ELF-1 (cell line): ENCODE results near the gene SMARCB1.

ENCODE experiments used
- DNase-seq: peaks from one replicate; pipeline ENCODE4 v3.0.0-alpha.2; 2016; ENCODE audit warnings: low read depth, low spot score

Gene SMARCB1

DNA sequence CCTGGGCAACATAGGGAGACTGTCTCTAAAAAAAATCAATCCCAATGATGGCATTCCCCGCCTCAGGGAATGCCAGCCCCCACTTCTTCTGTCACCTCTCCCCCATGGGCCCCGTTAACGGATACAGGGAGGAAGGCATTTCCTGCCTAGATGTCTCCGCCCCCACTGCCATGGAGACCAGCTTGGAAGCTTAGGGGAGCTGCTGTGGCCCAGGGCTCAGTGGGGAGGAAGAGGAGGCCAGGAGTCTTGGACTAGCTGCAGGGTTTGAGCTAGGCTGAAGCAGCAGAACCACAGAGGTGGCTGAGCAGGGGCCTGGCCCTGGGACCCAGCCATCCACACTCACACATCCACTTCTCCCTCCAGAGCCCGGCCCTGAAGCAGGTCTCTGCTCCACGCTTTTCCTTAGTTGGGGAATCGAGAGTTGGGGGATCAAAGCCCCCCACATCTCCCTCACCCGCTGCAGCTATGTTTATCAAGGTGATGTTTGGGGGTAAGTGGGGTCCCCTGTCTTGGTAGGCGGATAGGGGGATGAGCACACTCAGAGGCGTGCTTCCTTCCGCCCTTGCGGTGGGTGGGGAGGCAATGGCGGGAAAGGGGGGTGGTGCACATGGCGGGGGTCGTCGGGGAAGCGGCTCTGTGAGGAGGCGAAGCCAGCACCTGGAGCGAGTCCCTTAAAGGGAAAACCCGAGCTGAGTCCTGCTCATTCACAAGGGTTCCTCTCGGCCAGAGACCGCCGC, 23.8 kb upstream of the SMARCB1 start, which contains the start of gene C22orf15:
Gene C22orf15 (plus strand): TSS at position 149 of the 737 bp plus-strand sequence. CDS start 317 bp downstream, at position 466.
- DNase-seq = no peak

GRCh38 chr22:23763579-23763945, 23.2 kb upstream of the SMARCB1 start:
- no peak for DNase-seq

DNA sequence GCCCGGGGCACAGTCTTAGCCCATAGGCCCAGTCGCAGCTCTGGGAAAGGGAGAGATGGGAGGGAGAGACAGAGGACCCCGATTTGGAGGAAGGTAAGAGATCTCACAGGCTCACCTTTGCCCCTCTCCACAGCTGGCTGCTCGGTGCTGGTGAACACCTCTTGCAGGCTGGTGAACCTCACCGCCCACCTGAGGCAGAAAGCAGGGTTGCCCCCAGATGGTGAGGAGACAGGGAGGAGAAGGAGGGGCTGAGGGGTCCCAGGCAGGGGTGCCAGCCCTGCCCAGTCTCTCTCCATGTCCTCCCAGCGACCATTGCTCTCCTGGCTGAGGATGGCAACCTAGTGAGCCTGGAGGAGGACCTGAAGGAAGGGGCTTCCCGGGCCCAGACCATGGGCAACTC, 22.8 kb upstream of the SMARCB1 start:
- no peak for DNase-seq

DNA sequence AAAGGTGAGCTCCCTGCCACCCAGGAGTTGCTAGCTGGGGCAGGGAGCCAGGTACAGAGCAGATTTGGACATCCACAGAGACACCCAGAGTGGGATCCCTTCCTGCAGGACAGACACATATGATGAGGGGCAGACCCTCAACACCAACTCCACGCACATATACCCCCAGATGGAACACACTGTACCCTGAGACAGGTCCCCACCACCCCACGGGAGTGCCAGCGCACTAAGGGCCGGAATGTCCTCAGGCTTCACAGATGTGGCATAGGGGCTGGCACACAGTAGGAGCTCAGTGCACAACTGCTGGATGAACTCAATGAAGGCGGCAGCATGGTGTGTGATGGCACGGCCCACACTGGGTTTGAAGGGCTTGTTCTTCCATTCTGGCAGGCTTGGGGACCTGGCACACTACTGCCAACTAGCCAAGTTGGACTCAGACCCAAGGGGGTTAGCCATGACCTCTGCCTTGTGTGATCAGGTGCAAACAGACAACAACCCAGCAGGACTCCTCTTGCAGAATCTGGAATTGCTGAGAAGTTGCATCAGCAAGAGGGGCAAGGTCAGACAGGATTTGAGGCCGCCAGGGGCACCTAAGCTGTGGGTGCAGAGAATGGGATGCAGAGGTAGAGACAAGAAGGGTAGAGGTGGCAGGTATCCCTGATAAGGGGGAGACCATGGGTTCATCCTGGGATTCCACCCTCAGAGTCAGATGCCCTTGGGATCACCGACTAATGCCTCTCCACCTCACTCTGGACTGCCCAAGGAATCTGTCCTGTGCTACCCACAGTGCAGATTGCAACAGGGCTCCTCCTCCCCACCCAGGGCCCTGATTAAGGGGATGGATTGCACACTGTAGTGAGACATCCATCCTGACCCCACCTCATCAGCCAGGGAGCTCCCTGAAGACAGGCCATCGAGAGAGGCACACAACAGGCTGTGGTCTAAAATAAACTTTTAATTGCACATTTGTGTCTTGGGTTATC, 21.6 kb upstream of the SMARCB1 start:
- no peak for DNase-seq

GRCh38 chr22:23767303-23767672, 19.5 kb upstream of the SMARCB1 start:
- DNase-seq = no peak

GRCh38 chr22:23767673-23768548, 18.9 kb upstream of the SMARCB1 start, which contains the start of gene CHCHD10:
Gene CHCHD10, minus strand, starts transcription at chr22:23767972. Its CDS starts 98 bp downstream, at chr22:23767874.
- peak; percentile 92 for DNase-seq

DNA sequence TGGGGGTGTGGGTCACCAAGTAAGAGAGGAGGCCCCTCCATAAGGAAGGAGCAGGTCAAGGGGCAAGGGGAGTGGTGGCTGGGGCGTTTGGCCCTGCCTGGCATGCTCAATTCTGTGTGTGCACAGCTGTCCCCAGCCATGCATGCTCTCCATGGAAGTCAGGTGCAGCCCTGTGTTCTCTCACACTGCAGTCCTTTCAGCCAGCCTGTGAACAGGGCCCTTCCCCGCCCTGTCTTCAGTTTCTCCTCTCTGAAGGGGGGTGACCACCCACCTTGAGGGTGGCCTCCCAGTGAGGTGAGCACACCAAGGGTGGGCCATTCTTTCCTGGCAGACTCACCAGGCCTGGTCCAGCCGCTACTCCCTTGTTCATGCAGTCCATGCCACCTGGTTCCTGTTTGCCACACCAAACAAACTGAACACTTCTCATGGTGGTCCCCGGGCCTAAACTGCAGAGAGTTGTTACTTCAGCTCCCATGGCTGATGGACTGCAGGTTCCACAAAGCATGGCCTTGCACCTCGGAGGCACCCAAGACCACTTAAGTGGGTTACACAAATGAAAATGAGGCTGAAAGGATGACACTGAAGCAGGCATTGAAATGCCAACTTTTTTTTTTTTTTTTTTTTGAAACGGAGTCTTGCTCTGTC, 17.3 kb upstream of the SMARCB1 start:
- DNase-seq = no peak

DNA sequence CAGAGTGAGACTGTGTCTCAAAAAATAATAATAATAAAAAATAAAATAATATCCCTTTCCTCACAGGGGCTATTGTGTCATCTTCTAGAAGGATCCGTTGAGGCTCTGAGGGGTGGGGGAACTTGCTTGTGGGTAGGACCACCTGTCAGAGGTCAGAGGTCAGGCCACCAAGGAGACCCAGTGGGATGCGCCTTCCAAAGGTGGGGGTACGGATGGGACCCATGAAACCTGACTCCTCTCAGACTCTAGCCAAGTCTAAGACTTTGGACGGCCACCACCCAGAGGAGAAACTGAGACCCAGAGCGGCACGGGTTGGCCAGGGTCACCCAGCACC, 14.5 kb upstream of the SMARCB1 start:
- no peak for DNase-seq

- DNase-seq = no peak
These were observed 13.9 kb upstream of the SMARCB1 start, which contains the start of gene MMP11 for GRCh38 chr22:23772649-23773473. Gene MMP11, plus strand, starts transcription at chr22:23772849. Its CDS starts 22 bp downstream, at chr22:23772871.

DNA sequence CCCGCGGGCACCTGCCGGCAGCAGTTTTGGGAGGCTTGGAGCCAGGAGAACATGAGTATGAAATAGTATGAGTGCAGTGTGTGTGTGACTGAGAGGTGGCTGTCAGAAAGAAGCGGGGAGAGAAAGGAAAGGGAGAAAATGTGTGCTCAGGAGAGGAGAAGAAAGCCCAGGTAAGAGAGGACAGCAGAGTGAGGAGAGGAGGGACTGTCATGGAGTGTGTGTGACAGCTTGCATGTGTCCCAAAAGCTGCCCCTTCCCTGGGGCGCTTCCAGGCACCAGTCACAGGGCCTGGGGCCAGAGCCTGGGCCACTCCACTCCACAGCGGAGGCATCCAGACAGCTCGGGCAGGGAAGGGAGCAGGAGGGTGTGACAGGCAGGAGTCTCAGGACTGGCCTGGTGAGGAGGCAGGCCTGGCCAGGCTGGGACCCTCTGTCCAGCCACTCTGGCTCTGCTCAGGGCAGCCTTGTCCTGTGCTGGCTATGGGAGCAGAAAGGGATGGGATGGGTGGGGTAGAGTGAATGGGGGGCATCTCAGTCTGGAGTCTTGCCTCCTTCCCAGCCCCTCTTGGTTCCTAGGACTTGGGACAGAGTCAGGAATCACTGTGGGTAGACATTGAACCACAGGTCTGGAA, 13.2 kb upstream of the SMARCB1 start:
- DNase-seq = peak; percentile 49

- no peak for DNase-seq
These were observed 12.4 kb upstream of the SMARCB1 start for GRCh38 chr22:23774114-23774921.

DNA sequence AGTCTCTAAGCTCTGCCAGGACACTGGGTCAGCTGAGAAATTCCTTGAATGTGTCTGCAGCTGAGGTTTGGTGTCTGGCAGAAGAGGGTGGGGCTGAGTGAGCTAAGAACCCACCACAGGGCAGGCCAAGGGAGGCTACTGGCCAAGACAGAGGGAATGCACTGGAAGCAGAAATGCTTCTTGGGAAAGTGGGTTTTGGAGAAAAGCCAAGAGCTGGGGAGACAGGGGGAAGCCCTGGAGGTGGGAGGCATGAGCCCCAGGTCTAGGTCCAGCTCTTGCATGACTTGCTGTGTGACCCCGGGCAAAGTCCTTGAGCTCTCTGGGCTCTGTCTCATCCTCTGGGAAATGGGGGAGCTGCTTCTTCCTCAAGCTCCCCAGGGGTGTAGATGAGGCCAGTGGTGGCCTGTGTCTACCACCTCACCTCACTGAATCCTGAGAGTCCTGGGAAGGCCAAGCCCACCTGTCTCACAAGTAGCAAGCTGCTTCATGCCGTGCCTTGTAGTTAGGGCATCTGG, 11.8 kb upstream of the SMARCB1 start:
- peak; percentile 77 for DNase-seq

GRCh38 chr22:23775779-23776375, 10.9 kb upstream of the SMARCB1 start:
- DNase-seq = no peak

- no peak for DNase-seq
These were observed 8.8 kb upstream of the SMARCB1 start for GRCh38 chr22:23777776-23778576.

GRCh38 chr22:23778577-23778900, 8.2 kb upstream of the SMARCB1 start:
- DNase-seq = no peak

- DNase-seq = no peak
These were observed 7.7 kb upstream of the SMARCB1 start for GRCh38 chr22:23779083-23779482.

DNA sequence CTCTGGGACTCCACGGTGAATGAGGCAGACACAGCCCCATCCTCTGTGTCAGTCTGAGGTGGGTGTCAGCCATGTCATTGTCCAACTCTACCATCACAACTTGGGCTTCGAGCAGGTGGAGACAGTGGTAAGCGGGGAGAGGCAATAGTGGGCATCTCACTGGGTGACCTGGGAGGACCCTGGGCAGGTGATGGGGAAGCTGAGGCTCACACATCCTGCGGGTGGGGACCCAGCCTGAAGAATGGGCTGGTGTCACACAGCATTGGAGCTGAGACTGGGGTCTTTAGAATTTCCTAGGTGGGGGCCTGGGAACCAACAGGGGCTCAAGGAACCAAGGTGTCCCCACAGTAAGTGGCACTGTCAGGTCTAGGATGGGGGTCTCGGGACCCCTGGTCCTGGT, 7.0 kb upstream of the SMARCB1 start:
- no peak for DNase-seq
